Gastrocnemius medialis (tissue), 4 donors: ENCODE data around the gene CFAP65. TPM values are rescaled to one million over a fixed set of nuclear protein-coding genes. Genes with fewer than 3 reads are reported as not detected.

Experiments
- ATAC-seq, 2 donors: fragments of 150-250 bp; one replicate each; pipeline ENCODE4 v1.9.1; 2016
- DNase-seq, 2 donors: peaks; one replicate each; pipeline ENCODE4 v3.0.0-alpha.2; 2019
- H3K27ac ChIP-seq, 4 donors: fragments of 200-600 bp; sonication (generic); 1 replicate in 1 of 4; 2 replicates in 3 of 4; pipeline ENCODE4 v1.5.1; 2016 to 2018; ENCODE audit warnings: mild to moderate bottlenecking in 2 of 4, moderate library complexity in 1 of 4
- H3K27me3 ChIP-seq, 3 donors: fragments of 200-600 bp; sonication (generic) in 2 of 3; 1 replicate in 1 of 3; 2 replicates in 2 of 3; pipeline versions ENCODE4 v1.5.1 to v1.6.0; 2016 to 2019; ENCODE audit warnings: mild to moderate bottlenecking in 1 of 3, moderate library complexity in 1 of 3
- H3K36me3 ChIP-seq, 2 donors: fragments of 200-600 bp; sonication (generic) in 1 of 2; one replicate each; pipeline ENCODE4 v1.5.1; 2017 to 2018
- H3K4me1 ChIP-seq, 2 donors: fragments of 200-600 bp; sonication (generic) in 1 of 2; one replicate each; pipeline ENCODE4 v1.5.1; 2016 to 2017; ENCODE audit warnings: mild to moderate bottlenecking in 2 of 2
- H3K4me3 ChIP-seq, 4 donors: fragments of 200-600 bp; sonication (generic) in 3 of 4; 1 replicate in 1 of 4; 2 replicates in 3 of 4; pipeline ENCODE4 v1.5.1; 2016 to 2019; ENCODE audit warnings: mild to moderate bottlenecking in 2 of 4
- H3K9me3 ChIP-seq, 3 donors: fragments of 200-600 bp; sonication (generic) in 2 of 3; 1 replicate in 1 of 3; 2 replicates in 2 of 3; pipeline ENCODE4 v1.5.1; 2016 to 2019
- CTCF ChIP-seq, 5 experiments: fragments of 450-650 bp in 3 of 5; fragments of 200-600 bp in 2 of 5; sonication (generic) in 2 of 5; IDR thresholded peaks in 4 of 5; conservative IDR thresholded peaks in 1 of 5; 1 replicate in 4 of 5; 2 replicates in 1 of 5; pipeline ENCODE4 v1.5.1; 2016 to 2019; ENCODE audit warnings: antibody characterized with exemption in 5 of 5, mild to moderate bottlenecking in 3 of 5, moderate library complexity in 3 of 5
- POLR2A ChIP-seq, 2 donors: fragments of 450-650 bp; IDR thresholded peaks; one replicate each; pipeline ENCODE4 v1.6.1; 2017; ENCODE audit warnings: antibody characterized with exemption in 2 of 2, mild to moderate bottlenecking in 2 of 2, moderate library complexity in 2 of 2
- in situ Hi-C, 4 donors: fragments of 200-750 bp; cut with MboI; loops; one replicate each; pipeline versions ENCODE4 v1.15.0 to v1.8.0; 2017; ENCODE audit warnings: low sequenced_read_pairs in 4 of 4
- intact Hi-C: fragments of 100-400 bp; cut with DNase I; formaldehyde crosslinking; loops from one replicate; pipeline ENCODE4 v1.15.1; 2023; ENCODE audit warnings: low total_unique reads
- total RNA-seq, 4 donors: library from RNA; depleted of rRNA; stranded (reverse); fragments of >200 nt; gene quantifications; one replicate each; pipeline versions ENCODE4 v1.1.0 to v1.2.3, GENCODE V29; 2016

The CFAP65 gene
- total RNA-seq, 4 donors from 2014 or later: 0.09 TPM; not detected in 3

DNA sequence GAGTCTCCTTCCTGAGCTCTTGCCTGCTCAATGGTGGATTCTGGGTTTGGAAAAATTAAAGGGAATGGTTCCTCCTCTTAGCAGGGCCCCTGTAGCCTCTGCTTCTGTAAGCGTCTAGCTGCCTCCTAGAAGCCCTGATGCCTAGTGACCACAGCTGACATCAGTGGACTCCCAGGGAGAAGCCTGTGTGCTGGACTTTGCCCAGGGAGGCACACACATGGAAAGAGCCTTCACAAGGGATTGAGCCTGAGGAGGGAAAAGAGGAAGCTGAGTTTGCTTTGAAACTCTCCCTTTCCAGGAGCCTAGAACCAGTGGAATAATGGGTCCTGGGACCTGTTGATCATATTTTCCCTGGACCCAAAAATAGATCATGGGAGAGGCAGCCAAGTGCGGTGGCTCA, 1.4 kb upstream of the CFAP65 start:
- Histone ChIP-seq H3K9me3 (no peaks in the 10 kb centered on the region), H3K4me3 (no peak overlapping the region), H3K27me3 (peaks cover 36 to 63% (median 41%) of the 10 kb centered on the region in 3 donors), H3K27ac (no peak overlapping the region), H3K36me3 (no peaks in the 10 kb centered on the region), H3K4me1 (peaks cover 0 to 4% of the 10 kb centered on the region in 2 donors)
- in situ Hi-C loops: loop anchor here in 1 of 4 donors (10.0 kb wide), 1 partner anchor 262 kb away; the partner anchor contains the start of gene PTPRN
- DNase-seq (no peak), ATAC-seq (no peak)
- intact Hi-C loops: no loop called here
- TF ChIP-seq CTCF (IDR thresholded peaks at IDR 0.05 in 4 of 5, conservative IDR thresholded peaks at IDR 0.05 in 1 of 5) (no peak), POLR2A (IDR thresholded peaks at IDR 0.05) (no peak)

DNA sequence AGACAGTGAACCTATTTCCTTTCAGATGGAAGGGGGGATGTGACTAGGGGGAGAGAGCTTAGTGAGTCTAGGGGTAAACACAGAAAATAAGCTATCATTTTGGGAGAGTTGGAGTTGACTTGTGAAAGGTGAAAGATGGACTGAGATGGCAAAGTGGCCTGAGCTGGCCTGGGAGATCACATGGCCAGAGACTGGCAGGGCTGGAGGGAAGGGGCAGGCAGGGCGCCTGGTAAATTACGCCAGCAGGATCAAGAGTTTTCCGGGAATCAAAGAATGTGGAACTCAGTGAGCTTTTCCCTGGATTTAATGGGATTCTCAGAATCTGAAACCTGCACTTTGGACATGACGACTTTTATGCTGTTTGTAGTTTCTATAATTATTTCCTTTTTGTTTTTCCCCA, 841 bp upstream of the CFAP65 start:
- peaks cover 35 to 63% (median 36%) of the 10 kb centered on the region in 3 donors for H3K27me3 ChIP-seq
- intact Hi-C loops (no loop called here), in situ Hi-C loops (loop anchor here in 1 of 4 donors (10.0 kb wide), 1 partner anchor 263 kb away; the partner anchor contains the start of gene PTPRN)
- H3K4me3 ChIP-seq: no peak overlapping the region
- no peaks in the 10 kb centered on the region for H3K9me3 ChIP-seq
- ATAC-seq (no peak), DNase-seq (no peak)
- no peaks in the 10 kb centered on the region for H3K36me3 ChIP-seq
- TF ChIP-seq POLR2A (IDR thresholded peaks at IDR 0.05) (no peak), CTCF (IDR thresholded peaks at IDR 0.05 in 4 of 5, conservative IDR thresholded peaks at IDR 0.05 in 1 of 5) (no peak)
- H3K4me1 ChIP-seq: peaks cover 0 to 4% of the 10 kb centered on the region in 2 donors
- H3K27ac ChIP-seq: no peak overlapping the region

DNA sequence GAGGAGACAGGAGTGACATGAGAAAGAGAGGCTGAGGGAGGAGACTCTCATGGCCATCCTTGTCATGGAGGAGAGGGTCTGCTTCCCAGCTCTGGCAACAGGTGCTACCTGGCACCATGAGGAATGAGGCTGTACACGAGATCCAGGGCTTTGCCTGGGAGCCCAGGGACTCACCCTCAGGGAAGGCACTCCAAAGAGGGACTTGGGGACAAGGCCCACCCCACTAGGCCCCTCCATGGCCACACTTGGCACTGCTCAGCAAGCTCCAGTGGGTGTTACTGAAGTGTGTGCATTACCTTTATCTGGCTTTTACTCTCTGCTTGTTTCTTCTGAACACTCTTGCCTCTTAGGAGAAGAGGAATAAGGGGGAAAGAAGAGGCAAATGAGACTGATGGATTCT, 2.7 kb downstream of the CFAP65 start:
- H3K36me3 ChIP-seq: no peaks in the 10 kb centered on the region
- H3K4me3 ChIP-seq: no peak overlapping the region
- TF ChIP-seq POLR2A (IDR thresholded peaks at IDR 0.05): no peak
- TF ChIP-seq CTCF (IDR thresholded peaks at IDR 0.05 in 4 of 5, conservative IDR thresholded peaks at IDR 0.05 in 1 of 5): no peak
- peaks cover 0 to 4% of the 10 kb centered on the region in 2 donors for H3K4me1 ChIP-seq
- intact Hi-C loops (no loop called here), in situ Hi-C loops (no loop called here)
- DNase-seq: no peak
- no peak overlapping the region for H3K27ac ChIP-seq
- ATAC-seq: no peak
- no peaks in the 10 kb centered on the region for H3K9me3 ChIP-seq
- H3K27me3 ChIP-seq: peaks cover 29 to 51% (median 36%) of the 10 kb centered on the region in 3 donors

GRCh38 chr2:219037783-219038499, 3.4 kb downstream of the CFAP65 start:
- no peaks in the 10 kb centered on the region for H3K9me3 ChIP-seq
- H3K4me3 ChIP-seq: no peak overlapping the region
- peaks cover 0 to 4% of the 10 kb centered on the region in 2 donors for H3K4me1 ChIP-seq
- H3K27me3 ChIP-seq: peaks cover 25 to 50% (median 29%) of the 10 kb centered on the region in 3 donors
- no peak for TF ChIP-seq CTCF (IDR thresholded peaks at IDR 0.05 in 4 of 5, conservative IDR thresholded peaks at IDR 0.05 in 1 of 5)
- in situ Hi-C loops (no loop called here), intact Hi-C loops (no loop called here)
- H3K27ac ChIP-seq: no peak overlapping the region
- DNase-seq (no peak), ATAC-seq (no peak)
- H3K36me3 ChIP-seq: no peaks in the 10 kb centered on the region
